ENCODE results near the gene FCN2. TPM values are rescaled to one million over a fixed set of nuclear protein-coding genes. Genes with fewer than 3 reads are reported as not detected.

Gene FCN2
- total and polyA plus RNA-seq, 4 donors = 23.6 to 186 (median 121) TPM

DNA sequence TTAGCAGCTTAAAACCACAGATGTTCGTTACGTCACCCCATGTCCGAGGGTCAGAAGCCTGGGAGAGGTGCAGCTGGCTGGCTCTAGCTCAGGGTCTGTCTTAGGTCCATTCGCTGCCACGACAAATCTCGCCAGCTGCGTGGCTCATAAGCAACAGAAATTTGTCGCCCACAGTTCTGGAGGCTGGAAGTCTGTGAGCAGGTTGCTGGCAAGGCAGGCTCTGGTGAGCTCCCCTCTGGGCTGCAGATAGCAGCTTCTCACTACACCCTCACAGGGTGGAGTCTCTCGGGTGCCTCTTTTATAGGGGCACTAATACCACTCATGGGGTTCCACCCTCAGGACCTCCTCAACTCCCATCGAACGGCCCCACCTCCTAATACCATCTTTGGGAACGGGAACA lies 40.1 kb upstream of the FCN2 start:
- DNase-seq (ENCODE audit: low spot score) = no peak
- Histone ChIP-seq H3K27ac (ENCODE audit: low read depth in 1 of 2, low read length in 2 of 2) (no peak overlapping the region), H3K9ac (ENCODE audit: low read depth in 1 of 2, low read length in 2 of 2) (no peak overlapping the region), H3K9me3 (ENCODE audit: control insufficient read depth in 4 of 4, low read length in 3 of 4) (no peaks in the 10 kb centered on the region), H3K36me3 (ENCODE audit: control insufficient read depth in 4 of 4, insufficient read depth in 3 of 4, low read depth in 1 of 4, low read length in 3 of 4) (no peaks in the 10 kb centered on the region), H3K4me1 (ENCODE audit: control insufficient read depth in 4 of 4, insufficient read depth in 4 of 4, low read length in 3 of 4) (no peaks in the 10 kb centered on the region), H3K4me3 (ENCODE audit: low read depth in 1 of 3, low read length in 3 of 3) (no peak overlapping the region), H3K27me3 (ENCODE audit: control insufficient read depth in 4 of 4, insufficient read depth in 4 of 4, low read length in 3 of 4) (peaks cover 0 to 3% (median 0%) of the 10 kb centered on the region in 4 donors)
- WGBS = 82% methylated on average over 12 of the region's 12 CpGs
- TF ChIP-seq ZBTB33 (IDR thresholded peaks at IDR 0.05) (no peak), YY1 (IDR thresholded peaks at IDR 0.05) (no peak), JUND (IDR thresholded peaks at IDR 0.05) (no peak), RXRA (IDR thresholded peaks at IDR 0.05) (no peak), NR2F2 (IDR thresholded peaks at IDR 0.05) (no peak), CTCF (IDR thresholded peaks at IDR 0.05; ENCODE audit: low read depth, low read length, missing input control) (no peak), FOXA2 (IDR thresholded peaks at IDR 0.05) (no peak), RAD21 (IDR thresholded peaks at IDR 0.05) (no peak), ATF3 (IDR thresholded peaks at IDR 0.05) (no peak), MAX (IDR thresholded peaks at IDR 0.05) (no peak)

GRCh38 chr9:134841180-134841904 lies 39.3 kb upstream of the FCN2 start:
- no peak for DNase-seq (ENCODE audit: low spot score)
- no peaks in the 10 kb centered on the region for H3K36me3 ChIP-seq (ENCODE audit: control insufficient read depth in 4 of 4, insufficient read depth in 3 of 4, low read depth in 1 of 4, low read length in 3 of 4)
- H3K9me3 ChIP-seq (ENCODE audit: control insufficient read depth in 4 of 4, low read length in 3 of 4) = no peaks in the 10 kb centered on the region
- no peak overlapping the region for H3K9ac ChIP-seq (ENCODE audit: low read depth in 1 of 2, low read length in 2 of 2)
- no peaks in the 10 kb centered on the region for H3K4me1 ChIP-seq (ENCODE audit: control insufficient read depth in 4 of 4, insufficient read depth in 4 of 4, low read length in 3 of 4)
- TF ChIP-seq, protein P1, sequence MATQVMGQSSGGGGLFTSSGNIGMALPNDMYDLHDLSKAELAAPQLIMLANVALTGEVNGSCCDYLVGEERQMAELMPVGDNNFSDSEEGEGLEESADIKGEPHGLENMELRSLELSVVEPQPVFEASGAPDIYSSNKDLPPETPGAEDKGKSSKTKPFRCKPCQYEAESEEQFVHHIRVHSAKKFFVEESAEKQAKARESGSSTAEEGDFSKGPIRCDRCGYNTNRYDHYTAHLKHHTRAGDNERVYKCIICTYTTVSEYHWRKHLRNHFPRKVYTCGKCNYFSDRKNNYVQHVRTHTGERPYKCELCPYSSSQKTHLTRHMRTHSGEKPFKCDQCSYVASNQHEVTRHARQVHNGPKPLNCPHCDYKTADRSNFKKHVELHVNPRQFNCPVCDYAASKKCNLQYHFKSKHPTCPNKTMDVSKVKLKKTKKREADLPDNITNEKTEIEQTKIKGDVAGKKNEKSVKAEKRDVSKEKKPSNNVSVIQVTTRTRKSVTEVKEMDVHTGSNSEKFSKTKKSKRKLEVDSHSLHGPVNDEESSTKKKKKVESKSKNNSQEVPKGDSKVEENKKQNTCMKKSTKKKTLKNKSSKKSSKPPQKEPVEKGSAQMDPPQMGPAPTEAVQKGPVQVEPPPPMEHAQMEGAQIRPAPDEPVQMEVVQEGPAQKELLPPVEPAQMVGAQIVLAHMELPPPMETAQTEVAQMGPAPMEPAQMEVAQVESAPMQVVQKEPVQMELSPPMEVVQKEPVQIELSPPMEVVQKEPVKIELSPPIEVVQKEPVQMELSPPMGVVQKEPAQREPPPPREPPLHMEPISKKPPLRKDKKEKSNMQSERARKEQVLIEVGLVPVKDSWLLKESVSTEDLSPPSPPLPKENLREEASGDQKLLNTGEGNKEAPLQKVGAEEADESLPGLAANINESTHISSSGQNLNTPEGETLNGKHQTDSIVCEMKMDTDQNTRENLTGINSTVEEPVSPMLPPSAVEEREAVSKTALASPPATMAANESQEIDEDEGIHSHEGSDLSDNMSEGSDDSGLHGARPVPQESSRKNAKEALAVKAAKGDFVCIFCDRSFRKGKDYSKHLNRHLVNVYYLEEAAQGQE (IDR thresholded peaks at IDR 0.05) = no peak
- TF ChIP-seq ZBTB33 (IDR thresholded peaks at IDR 0.05) (no peak), EGR1 (IDR thresholded peaks at IDR 0.05; ENCODE audit: low read depth in 2 of 2) (no peak), MAX (IDR thresholded peaks at IDR 0.05) (no peak), TAF1 (conservative IDR thresholded peaks at IDR 0.05) (no peak), FOXA1 (IDR thresholded peaks at IDR 0.05) (no peak), HNF4A (conservative IDR thresholded peaks at IDR 0.05) (no peak), GABPA (IDR thresholded peaks at IDR 0.05 in 1 of 2, conservative IDR thresholded peaks at IDR 0.05 in 1 of 2) (no peak), HNF4G (IDR thresholded peaks at IDR 0.05) (no peak)
- no peak overlapping the region for H3K27ac ChIP-seq (ENCODE audit: low read depth in 1 of 2, low read length in 2 of 2)
- 86% methylated on average over 15 of the region's 15 CpGs for WGBS
- no peak overlapping the region for H3K4me3 ChIP-seq (ENCODE audit: low read depth in 1 of 3, low read length in 3 of 3)
- peaks cover 0 to 3% (median 0%) of the 10 kb centered on the region in 4 donors for H3K27me3 ChIP-seq (ENCODE audit: control insufficient read depth in 4 of 4, insufficient read depth in 4 of 4, low read length in 3 of 4)

Measured in liver (tissue), 9 donors.